HG02884 (cell line): ENCODE measurements around the gene ATP5ME.
"Not testable (repeated sequence)": the region's sequence is repeated elsewhere in the genome, so short reads cannot be mapped to it uniquely, and the experiment has no call there.

Experiments used
- ATAC-seq: cut with Tn5 transposase; IDR thresholded peaks from one replicate; pipeline ENCODE4 v1.9.1; 2021; ENCODE audit warnings: mild to moderate bottlenecking, moderate library complexity; ENCODE audit not compliant: unreplicated experiment

ATP5ME gene

GRCh38 chr4:671769-672168, 2.3 kb downstream of the ATP5ME start:
- no peak for ATAC-seq

GRCh38 chr4:669806-670559, 4.1 kb downstream of the ATP5ME start:
- not testable (repeated sequence) for ATAC-seq

GRCh38 chr4:668219-668618, 5.9 kb downstream of the ATP5ME start:
- not testable (repeated sequence) for ATAC-seq

- ATAC-seq, result no peak
Measured at GRCh38 chr4:667545-667925, 6.5 kb downstream of the ATP5ME start.

GRCh38 chr4:666822-667544, 7.1 kb downstream of the ATP5ME start:
- ATAC-seq, result no peak

- no peak for ATAC-seq
Measured at GRCh38 chr4:666436-666810, 7.7 kb downstream of the ATP5ME start.

GRCh38 chr4:665751-666435, 8.2 kb downstream of the ATP5ME start:
- ATAC-seq, result no peak

- ATAC-seq, result no peak
Measured at GRCh38 chr4:665381-665750, 8.7 kb downstream of the ATP5ME start.

- ATAC-seq, result no peak
Measured at GRCh38 chr4:664713-665231, 9.3 kb downstream of the ATP5ME start.

GRCh38 chr4:663438-664428, 10.3 kb downstream of the ATP5ME start:
- no peak for ATAC-seq

- ATAC-seq, result no peak
Measured at GRCh38 chr4:663046-663437, 11.0 kb downstream of the ATP5ME start.

GRCh38 chr4:661881-662761, 12.0 kb downstream of the ATP5ME start:
- ATAC-seq, result no peak

GRCh38 chr4:661231-661630, 12.8 kb downstream of the ATP5ME start:
- ATAC-seq, result no peak

- ATAC-seq, result no peak
Measured at GRCh38 chr4:660401-660800, 13.7 kb downstream of the ATP5ME start.

- ATAC-seq, result no peak
Measured at GRCh38 chr4:659851-660250, 14.2 kb downstream of the ATP5ME start.

GRCh38 chr4:658681-659667, 15.1 kb downstream of the ATP5ME start:
- ATAC-seq, result no peak

GRCh38 chr4:657834-658667, 16.0 kb downstream of the ATP5ME start:
- ATAC-seq, result no peak
